OCI-LY7 (cell line): Measurements from ENCODE around the gene NAP1L4. TPM values are rescaled to one million over a fixed set of nuclear protein-coding genes. Genes with fewer than 3 reads are reported as not detected.

Source experiments
- BruUV-seq: library from RNA; stranded (reverse); fragments of 400-500 nt; replicated peaks from 2 replicates; lab custom pipeline; 2021; lab: Mats Ljungman, UMichigan
- CTCF ChIA-PET: fragments of 300-600 bp; sonication (Branson Sonifier 250); formaldehyde crosslinking; loops from one replicate; lab custom pipeline; 2022; ENCODE audit warnings: antibody characterized with exemption; ENCODE audit not compliant: unreplicated experiment; lab: Charles Lee
- POLR2A ChIA-PET: fragments of 300-600 bp; sonication (Branson Sonifier 250); formaldehyde crosslinking; loops from one replicate; lab custom pipeline; 2022; ENCODE audit warnings: antibody characterized with exemption; lab: Charles Lee
- DNase-seq: peaks from one replicate; pipeline ENCODE4 v3.0.0-alpha.2; 2015; ENCODE audit warnings: low spot score
- H2AFZ ChIP-seq: fragments of 200-600 bp; sonication (generic), shearing (Covaris generic); 2 replicates; pipeline ENCODE4 v1.6.1; 2014; ENCODE audit warnings: mild to moderate bottlenecking, antibody characterized with exemption, low read length, moderate library complexity
- H3K27ac ChIP-seq: fragments of 200-600 bp; sonication (generic); 2 replicates; pipeline ENCODE4 v1.5.1; 2014; ENCODE audit warnings: mixed run types, low read depth, mild to moderate bottlenecking, moderate library complexity, low read length, inconsistent platforms; ENCODE audit not compliant: poor library complexity, severe bottlenecking
- H3K36me3 ChIP-seq: fragments of 200-600 bp; sonication (generic); 2 replicates; pipeline ENCODE4 v1.6.1; 2014; ENCODE audit warnings: mild to moderate bottlenecking, antibody characterized with exemption, low read length, moderate library complexity, mixed read lengths; ENCODE audit not compliant: insufficient read depth
- H3K4me1 ChIP-seq: fragments of 200-600 bp; sonication (generic); 2 replicates; pipeline ENCODE4 v1.5.1; 2014; ENCODE audit warnings: mild to moderate bottlenecking, low read length; ENCODE audit not compliant: insufficient read depth, poor library complexity, severe bottlenecking
- H3K4me2 ChIP-seq: fragments of 200-600 bp; sonication (generic); 2 replicates; pipeline ENCODE4 v1.6.1; 2014; ENCODE audit warnings: mild to moderate bottlenecking, low read length
- H3K4me3 ChIP-seq: fragments of 200-600 bp; sonication (generic); 2 replicates; pipeline ENCODE4 v1.5.1; 2014; ENCODE audit warnings: mild to moderate bottlenecking, low read depth, low read length; ENCODE audit not compliant: poor library complexity, severe bottlenecking
- H3K79me2 ChIP-seq: fragments of 200-600 bp; sonication (generic); 2 replicates; pipeline ENCODE4 v1.6.1; 2016; ENCODE audit warnings: low read depth, mild to moderate bottlenecking, low read length, moderate library complexity, mixed read lengths; ENCODE audit not compliant: insufficient read depth
- H3K9me2 ChIP-seq: fragments of 200-600 bp; sonication (generic); 2 replicates; pipeline ENCODE4 v1.6.1; 2016; ENCODE audit warnings: mild to moderate bottlenecking, low read length, mixed read lengths; ENCODE audit not compliant: insufficient read depth
- H3K9me3 ChIP-seq: fragments of 200-600 bp; sonication (generic); 2 replicates; pipeline ENCODE4 v1.6.1; 2014; ENCODE audit warnings: mild to moderate bottlenecking, mixed run types, low read length, mixed read lengths
- H4K20me1 ChIP-seq: fragments of 200-600 bp; sonication (generic); 2 replicates; pipeline ENCODE4 v1.6.1; 2014; ENCODE audit warnings: mild to moderate bottlenecking, antibody characterized with exemption, low read length, moderate library complexity, mixed read lengths; ENCODE audit not compliant: insufficient read depth
- EZH2phosphoT487 ChIP-seq: fragments of 200-600 bp; sonication (generic); IDR thresholded peaks from 2 replicates; pipeline ENCODE4 v1.6.1; 2018; ENCODE audit warnings: low read depth, borderline replicate concordance, mild to moderate bottlenecking, mixed run types, antibody characterized with exemption, low read length, moderate library complexity, mixed read lengths
- intact Hi-C: fragments of 100-400 bp; cut with micrococcal nuclease; formaldehyde crosslinking; loops from one replicate; pipeline ENCODE4 v1.10.0; 2022; ENCODE audit not compliant: unreplicated experiment
- small RNA-seq: library from RNA; depleted of rRNA; stranded (forward); fragments of <200 nt; gene quantifications from one replicate; pipeline ENCODE3, GENCODE V24; 2014
- total RNA-seq, 2 experiments: library from RNA; depleted of rRNA in 1 of 2; stranded (reverse); fragments of >200 nt in 1 of 2; shearing (Covaris generic) in 1 of 2; gene quantifications; 2 replicates each; pipeline ENCODE4 v1.2.3, GENCODE V29; 2014 to 2022
- TF ChIP-seq, protein P1 (sequence below): fragments of 200-600 bp; sonication (generic); conservative IDR thresholded peaks from 2 replicates; pipeline ENCODE4 v1.5.1; 2014; ENCODE audit warnings: mild to moderate bottlenecking, antibody characterized with exemption, low read length, moderate library complexity, mixed read lengths

The NAP1L4 gene
- total RNA-seq, 2 experiments from 2014 or later, result 152 to 183 TPM

DNA sequence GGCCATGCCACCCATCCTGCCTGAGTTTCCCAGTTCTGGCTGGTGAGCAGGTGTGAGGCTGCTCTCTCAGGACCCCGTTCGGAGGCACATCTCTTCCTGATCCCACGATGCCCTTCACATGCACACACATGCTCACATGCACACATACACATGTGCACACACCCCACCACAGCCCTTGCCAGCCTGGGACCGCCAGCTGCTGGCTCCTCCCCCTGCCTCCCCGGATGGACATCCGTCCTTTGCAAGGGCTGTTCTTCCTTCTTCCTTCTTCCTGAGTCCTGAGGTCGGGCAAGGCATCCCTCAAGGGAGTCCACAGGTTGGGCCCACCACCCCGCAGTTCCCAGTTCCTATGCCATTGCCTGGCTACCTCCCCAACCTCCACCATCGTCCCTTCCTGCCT, 96.1 kb downstream of the NAP1L4 start:
- peaks cover 20% of the 10 kb centered on the region for H3K4me1 ChIP-seq
- intact Hi-C loops, result no loop called here

More for the DNA sequence above, 96.1 kb downstream of the NAP1L4 start:
- ChIA-PET POLR2A (interaction anchor here (0.9 kb wide), 1 partner anchor 417 kb away, joined by 3 read pairs; no protein-coding TSS in a partner anchor), CTCF (no interaction called here)
- Histone ChIP-seq H3K9me3 (no peaks in the 10 kb centered on the region), H2AFZ (no peak overlapping the region), H3K9me2 (no peaks in the 10 kb centered on the region), H4K20me1 (no peaks in the 10 kb centered on the region), H3K36me3 (no peaks in the 10 kb centered on the region), H3K4me3 (no peak overlapping the region), H3K27ac (no peak overlapping the region), H3K4me2 (no peak overlapping the region), H3K79me2 (no peaks in the 10 kb centered on the region)
- no TSS peak for BruUV-seq
- no peak for DNase-seq
- TF ChIP-seq, protein P1, sequence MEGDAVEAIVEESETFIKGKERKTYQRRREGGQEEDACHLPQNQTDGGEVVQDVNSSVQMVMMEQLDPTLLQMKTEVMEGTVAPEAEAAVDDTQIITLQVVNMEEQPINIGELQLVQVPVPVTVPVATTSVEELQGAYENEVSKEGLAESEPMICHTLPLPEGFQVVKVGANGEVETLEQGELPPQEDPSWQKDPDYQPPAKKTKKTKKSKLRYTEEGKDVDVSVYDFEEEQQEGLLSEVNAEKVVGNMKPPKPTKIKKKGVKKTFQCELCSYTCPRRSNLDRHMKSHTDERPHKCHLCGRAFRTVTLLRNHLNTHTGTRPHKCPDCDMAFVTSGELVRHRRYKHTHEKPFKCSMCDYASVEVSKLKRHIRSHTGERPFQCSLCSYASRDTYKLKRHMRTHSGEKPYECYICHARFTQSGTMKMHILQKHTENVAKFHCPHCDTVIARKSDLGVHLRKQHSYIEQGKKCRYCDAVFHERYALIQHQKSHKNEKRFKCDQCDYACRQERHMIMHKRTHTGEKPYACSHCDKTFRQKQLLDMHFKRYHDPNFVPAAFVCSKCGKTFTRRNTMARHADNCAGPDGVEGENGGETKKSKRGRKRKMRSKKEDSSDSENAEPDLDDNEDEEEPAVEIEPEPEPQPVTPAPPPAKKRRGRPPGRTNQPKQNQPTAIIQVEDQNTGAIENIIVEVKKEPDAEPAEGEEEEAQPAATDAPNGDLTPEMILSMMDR, result no peak
- TF ChIP-seq EZH2phosphoT487, result no peak

Small RNA genes within 50 kb of the gene (small RNA-seq; reads per million reads assigned to genes)
- 9.0 reads per million, percentile 95 among the genes with 10 or more reads in this experiment for gene SNORA54

Other genes with a start within 250 kb of the NAP1L4 start
- gene CDKN1C, start 106.6 kb downstream of the NAP1L4 start, total RNA-seq (2014; rRNA removed; shearing (Covaris generic)), result 0.13 TPM in 1 of 2 replicates, not detected in the other
- gene CDKN1C, start 106.6 kb downstream of the NAP1L4 start, total RNA-seq (2022), result 0.55 and 0.59 TPM in 2 replicates
- 0.16 and 1.0 TPM in 2 replicates for gene PHLDA2, start 62.9 kb downstream of the NAP1L4 start, total RNA-seq (2014; rRNA removed; shearing (Covaris generic))
- 0.34 and 0.50 TPM in 2 replicates for gene PHLDA2, start 62.9 kb downstream of the NAP1L4 start, total RNA-seq (2022)
- 58.3 and 62.4 TPM in 2 replicates for gene CARS1, start 65.1 kb upstream of the NAP1L4 start, total RNA-seq (2014; rRNA removed; shearing (Covaris generic))
- 88.8 and 92.6 TPM in 2 replicates for gene CARS1, start 65.1 kb upstream of the NAP1L4 start, total RNA-seq (2022)
- 0.63 and 0.64 TPM in 2 replicates for gene OSBPL5, start 173.0 kb upstream of the NAP1L4 start, total RNA-seq (2014; rRNA removed; shearing (Covaris generic))
- 2.7 and 6.9 TPM in 2 replicates for gene OSBPL5, start 173.0 kb upstream of the NAP1L4 start, total RNA-seq (2022)
- gene MRGPRG, start 226.5 kb upstream of the NAP1L4 start, total RNA-seq (2014; rRNA removed; shearing (Covaris generic)), result not detected in 2 replicates
- gene MRGPRG, start 226.5 kb upstream of the NAP1L4 start, total RNA-seq (2022), result not detected in 2 replicates
- not detected in 2 replicates for gene MRGPRE, start 240.1 kb upstream of the NAP1L4 start, total RNA-seq (2014; rRNA removed; shearing (Covaris generic))
- gene MRGPRE, start 240.1 kb upstream of the NAP1L4 start, total RNA-seq (2022), result not detected in 2 replicates